HG02852 (cell line): ENCODE data around the gene ZFP14.
"Not testable (repeated sequence)": the region's sequence is repeated elsewhere in the genome, so short reads cannot be mapped to it uniquely, and the experiment has no call there.

Experiments
- ATAC-seq: cut with Tn5 transposase; IDR thresholded peaks from one replicate; pipeline ENCODE4 v1.9.1; 2021; ENCODE audit warnings: mild to moderate bottlenecking, moderate library complexity; ENCODE audit not compliant: unreplicated experiment

The ZFP14 gene

DNA sequence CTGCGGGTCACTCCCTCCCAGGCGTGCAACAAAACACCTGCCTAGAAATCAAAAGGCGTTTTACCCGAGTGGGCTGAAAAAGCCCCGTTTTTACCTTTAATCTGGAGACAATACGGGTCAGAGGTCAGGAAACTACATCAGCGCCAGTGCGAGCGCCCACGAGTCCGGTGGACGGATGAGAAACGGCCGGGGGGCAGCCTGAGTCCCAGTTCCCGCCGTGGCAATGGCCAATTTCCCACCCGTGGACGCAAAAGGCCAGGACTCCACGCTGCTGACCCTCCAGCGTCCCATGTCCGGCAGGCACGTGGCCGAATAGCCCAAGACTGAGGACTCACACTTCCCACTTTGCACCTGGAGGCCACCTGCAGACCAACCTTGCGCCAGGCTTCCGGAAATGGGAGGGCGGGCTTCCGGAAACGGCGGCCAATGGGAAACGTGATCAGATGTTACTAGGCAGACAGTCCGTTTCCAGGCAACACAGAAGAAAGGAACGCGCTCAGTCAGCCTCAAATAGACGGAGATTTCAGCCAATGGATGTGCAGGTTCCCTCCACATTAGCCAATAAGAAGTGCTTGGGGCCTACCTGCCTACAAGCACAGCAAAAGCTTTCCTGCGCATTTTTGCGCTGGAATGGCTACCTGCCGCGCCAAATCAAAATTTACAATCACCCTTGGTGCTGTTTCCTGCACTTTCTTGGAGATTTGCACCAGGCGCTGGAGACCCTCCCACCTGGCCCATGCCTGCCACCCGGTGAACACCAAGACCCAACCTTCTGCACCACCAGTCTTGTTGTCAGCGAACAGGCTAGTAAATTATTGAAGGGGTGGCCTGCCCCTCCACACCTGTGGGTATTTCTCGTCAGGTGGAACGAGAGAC, 47.4 kb downstream of the ZFP14 start:
- peak; percentile 92 for ATAC-seq

DNA sequence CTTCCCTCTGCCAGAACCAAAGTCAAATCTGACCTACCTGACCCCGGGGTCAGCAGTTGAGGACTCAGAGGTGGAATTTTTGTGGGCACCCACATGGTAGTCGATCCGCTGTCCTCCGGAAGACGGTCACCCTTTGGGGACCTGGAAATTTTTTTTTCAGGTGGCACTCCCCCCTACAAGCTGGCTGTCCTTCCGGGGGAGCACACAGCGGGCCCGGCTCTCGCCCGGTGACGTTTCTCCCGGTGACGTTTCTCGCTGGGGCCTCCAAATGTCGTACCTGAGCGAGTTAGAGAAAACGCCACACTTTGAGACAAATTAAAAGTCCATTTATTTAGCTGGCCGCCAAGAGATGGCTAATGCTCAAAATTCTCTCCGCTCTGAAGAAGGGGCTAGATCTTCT, 48.8 kb downstream of the ZFP14 start:
- no peak for ATAC-seq

DNA sequence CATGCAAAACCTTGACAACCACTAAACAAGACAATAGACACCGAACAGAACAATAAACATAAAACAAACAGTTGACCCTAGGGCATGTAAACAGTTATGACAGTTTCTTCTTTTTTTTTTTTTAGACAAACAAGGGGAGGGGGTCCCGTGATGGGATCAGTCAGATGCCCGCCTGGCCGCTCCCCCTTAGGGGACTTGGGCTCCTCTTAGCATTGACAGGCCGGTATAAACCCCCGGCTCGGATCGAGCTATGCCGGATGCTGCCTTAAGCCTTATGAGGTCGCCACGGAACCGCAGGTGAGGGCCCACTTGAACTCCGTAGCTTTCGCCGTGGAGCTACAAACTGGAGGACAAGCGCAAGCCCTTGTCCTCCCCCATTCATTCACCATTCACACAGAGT, 49.5 kb downstream of the ZFP14 start:
- not testable (repeated sequence) for ATAC-seq

DNA sequence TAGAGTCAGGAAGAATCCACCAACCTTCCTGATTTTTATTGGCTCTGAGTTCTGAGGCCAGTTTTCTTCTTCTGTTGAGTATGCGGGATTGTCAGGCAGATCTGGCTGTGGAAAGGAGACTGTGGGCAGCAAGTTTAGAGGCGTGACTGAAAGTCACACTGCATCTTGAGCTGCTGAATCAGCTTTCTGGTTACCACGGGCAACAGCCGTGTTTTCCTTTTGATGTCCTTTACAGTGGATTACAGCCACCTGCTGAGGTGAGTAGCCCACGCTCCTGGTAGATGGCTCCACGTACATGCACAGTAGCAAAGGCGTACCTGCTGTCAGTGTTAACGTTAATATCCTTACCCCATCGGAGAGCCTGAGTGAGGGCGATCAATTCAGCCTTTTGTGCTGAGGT, 52.4 kb downstream of the ZFP14 start:
- ATAC-seq = not testable (repeated sequence)

DNA sequence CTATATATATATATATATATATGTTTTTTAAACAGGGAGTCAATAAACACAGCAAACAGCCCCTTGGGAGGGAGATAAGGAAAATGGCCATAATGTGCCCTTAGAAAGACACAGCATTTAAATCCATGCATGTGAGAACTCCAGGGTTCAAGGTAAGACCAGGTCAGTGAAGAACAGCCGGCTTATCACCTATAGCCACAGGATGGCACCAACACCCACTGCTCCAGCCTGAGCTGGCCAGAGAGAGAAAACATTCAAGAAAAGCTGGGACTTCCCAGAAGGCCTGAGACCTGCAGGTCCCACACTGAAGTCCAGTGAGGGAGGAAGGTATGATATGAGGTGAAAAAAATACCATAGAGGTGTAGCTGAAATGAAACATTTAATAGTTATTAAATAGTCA, 63.8 kb downstream of the ZFP14 start:
- ATAC-seq = not testable (repeated sequence)

DNA sequence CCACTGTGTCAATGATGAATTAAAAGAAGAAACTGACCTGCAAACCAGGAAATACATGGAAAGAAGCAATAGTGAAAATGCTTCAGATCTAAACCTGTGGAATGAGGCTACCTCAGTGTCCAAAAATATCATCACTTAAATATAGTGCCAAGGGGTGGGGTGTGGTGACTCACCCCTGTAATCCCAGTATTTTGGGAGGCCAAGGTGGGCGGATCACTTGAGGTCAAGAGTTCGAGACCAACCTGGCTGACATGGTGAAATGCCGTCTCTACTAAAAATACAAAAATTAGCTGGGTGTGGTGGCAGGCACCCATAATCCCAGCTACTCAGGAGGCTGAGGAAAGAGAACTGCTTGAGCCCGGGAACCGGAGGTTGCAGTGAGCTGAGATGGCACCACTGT, 64.9 kb downstream of the ZFP14 start:
- not testable (repeated sequence) for ATAC-seq

DNA sequence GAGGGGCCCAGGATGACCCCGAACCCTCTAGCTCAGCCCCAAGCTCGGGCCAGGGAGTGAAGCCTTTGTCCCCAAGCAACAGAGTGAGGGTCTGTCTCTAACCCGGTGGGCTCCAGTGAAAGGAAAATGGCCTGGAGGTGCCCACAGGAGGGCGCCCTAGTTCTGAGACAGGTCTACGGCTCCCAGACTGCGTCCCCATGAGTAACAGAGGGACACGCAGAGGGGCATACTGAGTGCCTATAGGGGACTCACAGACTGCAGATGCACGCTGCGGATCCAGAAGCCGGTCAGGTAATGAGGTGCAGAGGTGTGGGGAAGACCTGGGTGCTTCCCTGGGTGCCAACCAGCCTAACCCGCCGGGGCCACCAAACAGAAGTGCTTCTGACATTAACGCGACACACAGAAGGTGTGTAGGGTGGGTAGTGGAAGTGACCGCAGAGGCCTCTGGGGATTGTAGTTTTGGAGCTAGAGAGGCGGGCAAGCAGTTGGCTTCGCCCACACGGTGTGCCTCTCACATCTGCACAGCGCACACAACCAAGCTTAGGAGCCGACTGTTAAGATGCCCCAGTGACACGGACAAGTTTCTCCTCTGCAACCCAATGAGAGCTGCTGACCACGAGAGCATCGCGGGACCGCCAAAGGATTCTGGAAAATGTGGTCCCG, 67.8 kb downstream of the ZFP14 start:
- ATAC-seq = not testable (repeated sequence)

DNA sequence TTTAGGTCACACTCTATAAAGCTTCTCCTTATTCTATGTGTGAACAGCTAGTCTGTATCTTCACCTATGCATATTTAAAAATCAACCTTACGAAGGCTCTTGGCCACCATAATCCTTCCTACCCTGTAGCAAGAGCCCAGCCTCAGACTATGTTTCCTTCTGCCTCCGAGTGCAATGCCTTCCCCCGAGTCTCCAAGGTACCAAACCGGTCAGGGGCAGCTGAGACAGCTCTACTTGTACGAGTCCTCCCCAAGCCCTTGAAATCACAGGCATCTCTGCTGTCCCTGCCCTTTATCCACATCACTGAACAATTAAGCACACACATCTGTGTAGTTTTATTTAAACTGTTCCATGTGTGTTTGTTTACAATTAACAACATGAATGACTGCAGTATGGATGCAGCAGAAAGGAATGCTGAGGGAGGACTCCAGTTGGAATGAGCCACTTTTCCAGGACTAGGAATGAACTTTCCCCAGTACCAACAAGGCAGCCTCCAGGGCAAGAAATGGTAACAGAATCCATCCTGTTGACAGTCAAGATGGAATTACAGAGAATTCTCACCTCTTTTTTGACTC, 68.5 kb downstream of the ZFP14 start:
- not testable (repeated sequence) for ATAC-seq

DNA sequence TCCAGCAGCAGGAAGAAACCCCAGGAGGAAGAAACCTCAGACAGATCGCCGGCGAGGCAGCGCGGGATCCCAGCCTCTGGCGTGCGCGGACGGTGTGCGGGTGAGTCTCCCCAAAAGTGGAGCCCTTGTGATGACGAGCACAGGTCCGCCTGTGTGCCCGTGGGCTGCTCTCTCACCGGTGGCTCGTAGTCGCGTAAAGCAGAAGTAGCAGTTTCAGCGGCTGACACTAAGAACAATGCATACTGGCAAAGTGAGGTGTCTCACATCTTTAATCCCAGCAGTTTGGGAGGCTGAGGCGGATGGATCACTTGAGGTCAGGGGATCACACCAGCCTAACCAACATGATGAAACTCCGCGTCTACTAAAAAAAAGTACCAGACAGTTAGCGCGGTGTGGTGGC, 69.2 kb downstream of the ZFP14 start:
- ATAC-seq = not testable (repeated sequence)

DNA sequence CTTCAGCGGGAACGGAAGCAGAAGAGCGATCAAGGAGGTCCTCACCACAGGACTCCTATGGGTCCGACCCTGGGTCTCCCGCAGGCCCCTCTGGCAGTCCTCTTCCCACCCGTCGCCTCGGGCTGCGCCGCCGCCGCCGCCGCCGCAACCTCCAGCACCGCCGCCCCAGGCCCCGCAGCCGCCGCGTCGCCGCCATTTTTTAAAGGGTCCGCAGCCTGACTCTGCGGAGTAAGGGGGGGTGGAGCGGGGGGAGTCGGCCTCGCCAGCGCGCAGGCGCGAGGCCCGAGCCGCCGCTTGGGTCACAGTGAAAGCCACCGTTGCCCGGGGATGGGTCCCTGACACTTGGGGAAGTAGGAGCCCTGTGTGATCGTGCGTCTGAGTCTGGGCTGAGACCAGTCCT, 69.7 kb downstream of the ZFP14 start:
- ATAC-seq = not testable (repeated sequence)

DNA sequence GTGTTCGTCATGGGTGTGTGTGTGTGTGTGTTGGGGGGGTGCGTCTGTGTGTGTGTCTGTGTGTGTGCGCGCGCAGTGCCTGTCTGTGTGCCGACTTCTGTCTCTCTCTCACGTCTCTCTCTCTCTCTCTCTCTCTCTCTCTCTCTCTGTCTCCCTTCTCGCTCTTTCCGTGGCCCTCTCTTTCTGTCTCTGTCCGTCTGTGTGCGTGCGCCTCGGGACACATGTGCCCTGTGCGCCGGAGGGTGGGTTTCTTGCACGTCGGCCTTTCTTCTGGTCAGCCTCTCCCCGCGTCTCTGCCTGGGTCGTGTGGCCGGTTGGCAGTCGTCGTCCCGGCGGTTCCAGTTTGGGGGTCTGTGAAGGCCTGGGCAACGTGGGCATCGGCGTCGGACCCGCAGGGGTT, 86.7 kb downstream of the ZFP14 start:
- ATAC-seq = not testable (repeated sequence)
